ENCODE data around the gene KREMEN1.
A peak's percentile ranks its signal among the peaks of the same experiment; 100 is the strongest.
"Not testable (repeated sequence)": the region's sequence is repeated elsewhere in the genome, so short reads cannot be mapped to it uniquely, and the experiment has no call there.

KREMEN1 gene

DNA sequence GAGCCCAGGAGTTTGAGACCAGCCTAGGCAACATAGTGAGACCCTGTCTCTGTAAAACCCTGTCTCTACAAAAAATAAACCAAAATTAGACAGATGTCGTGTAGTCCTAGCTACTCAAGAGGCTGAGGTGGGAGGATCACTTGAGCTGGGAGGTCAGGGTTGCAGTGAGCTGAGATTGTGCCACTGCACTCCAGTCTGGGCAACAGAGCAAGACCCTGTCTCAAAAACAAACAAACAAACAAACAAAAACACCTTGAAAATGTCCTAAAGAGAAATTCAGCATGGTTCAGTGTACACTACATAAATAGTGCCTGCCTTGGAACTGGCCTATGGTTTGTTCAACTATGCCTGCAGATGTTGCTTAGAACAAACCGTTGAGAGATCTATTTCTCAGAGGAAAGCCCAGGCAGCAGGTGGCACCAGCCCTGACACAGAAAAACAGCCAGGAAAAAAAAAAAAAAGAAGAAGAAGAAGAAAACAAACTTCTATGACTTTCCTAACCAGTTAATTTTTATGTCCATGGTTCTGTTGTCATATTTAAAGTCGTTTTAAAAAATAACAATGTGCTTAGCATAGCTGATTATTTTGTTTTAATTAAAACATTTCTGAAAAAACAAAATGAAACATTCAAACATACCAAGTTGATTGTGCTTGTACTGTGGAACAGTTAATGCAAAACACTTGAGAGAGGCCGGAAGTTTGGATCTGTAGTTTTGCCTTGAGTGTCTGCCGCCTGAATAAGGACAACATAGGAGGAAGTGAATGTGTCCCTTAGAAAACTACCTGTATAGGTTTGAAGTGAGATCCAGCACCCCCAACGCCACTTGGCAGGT, 5.4 kb downstream of the KREMEN1 start:
- DNase-seq (ENCODE audit: low read depth, low spot score) = no peak

DNA sequence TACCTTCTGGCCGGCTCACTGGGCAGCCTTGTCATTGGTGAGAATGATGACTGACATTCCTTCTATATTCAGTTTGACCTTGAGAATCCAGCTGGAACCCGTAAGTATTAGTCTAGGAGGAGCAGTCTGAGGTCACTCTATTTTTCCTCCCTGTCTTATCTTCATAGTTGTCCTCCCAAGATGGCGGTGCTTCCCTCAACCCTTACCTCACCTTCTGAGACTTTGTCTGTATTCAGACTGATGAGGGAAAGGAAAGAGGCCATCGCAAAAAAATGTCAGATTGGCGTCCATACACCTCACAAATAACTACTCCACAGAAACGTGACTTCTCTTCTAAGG, 6.0 kb downstream of the KREMEN1 start:
- no peak for DNase-seq (ENCODE audit: low read depth, low spot score)

DNA sequence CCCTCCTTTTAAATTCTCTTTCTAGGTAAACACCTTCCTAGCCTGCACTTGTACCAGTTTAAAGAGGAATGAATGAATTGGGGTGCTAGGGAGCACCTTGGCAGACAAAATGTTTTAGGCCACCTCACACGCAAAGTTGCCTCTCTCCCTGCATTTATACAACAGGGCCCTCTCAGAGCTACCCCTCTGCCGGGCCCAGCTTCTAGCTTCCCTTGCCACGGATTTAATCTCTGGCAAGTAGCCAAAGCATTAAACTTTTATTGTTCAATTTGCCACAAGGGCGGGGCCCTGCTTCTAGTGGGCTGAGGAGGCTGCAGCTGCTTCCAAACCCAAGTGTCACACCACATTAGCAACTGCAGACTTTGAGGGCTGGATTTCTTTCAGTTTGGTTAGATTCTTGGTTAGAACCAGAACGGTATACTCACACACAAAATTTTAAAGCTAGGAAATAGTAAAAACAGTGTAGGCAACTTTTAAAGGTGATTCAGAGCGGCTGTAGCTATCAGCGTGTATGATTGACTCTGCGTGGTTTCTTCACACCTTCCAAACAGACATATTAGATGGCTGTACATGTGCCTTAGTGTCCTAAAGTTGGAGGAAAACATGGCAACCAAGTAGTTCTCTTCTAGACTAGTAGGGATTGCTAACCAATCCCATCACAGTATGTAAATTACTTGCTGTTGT, 6.5 kb downstream of the KREMEN1 start:
- no peak for DNase-seq (ENCODE audit: low read depth, low spot score)

DNA sequence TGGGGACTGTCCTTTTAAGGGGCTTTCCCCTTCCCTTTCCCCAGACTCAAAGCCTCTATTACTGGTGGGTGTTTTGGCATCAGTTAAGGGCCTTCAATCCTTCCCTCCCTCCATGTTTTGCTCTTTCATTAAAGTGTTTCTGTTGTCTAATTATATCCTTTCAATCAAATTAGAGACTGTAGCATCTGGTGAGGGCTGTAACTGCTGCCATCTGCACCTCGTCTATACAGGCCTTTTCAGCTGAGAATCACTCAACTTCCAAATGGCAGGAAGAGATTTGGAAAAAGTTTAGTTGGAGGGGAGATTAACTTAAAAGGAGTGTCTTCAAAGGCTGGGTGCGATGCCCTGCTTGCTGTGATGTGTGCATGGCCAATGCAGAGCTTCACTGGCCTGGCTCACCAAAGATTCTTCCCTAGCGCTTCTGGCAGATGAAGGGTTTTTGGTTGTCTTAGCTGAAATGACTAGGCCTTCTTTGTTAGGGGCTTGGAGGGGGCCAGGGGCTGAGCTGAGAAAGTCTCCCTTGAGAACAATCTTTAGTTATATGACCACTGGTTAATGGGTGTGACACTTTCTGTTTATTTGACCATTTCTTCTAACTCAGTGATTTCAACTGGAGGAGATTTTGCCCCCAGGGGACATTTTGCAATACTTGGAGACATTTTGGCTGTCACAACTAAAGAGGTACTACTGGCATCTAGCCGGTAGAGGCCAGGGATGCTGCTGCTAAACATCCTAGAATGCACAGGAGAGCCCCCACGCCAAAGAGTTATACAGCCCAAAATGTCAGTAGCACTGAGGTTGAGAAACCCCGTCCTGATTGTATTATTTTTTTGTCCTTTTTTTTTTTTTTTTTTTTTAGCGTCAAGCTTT, 7.5 kb downstream of the KREMEN1 start:
- DNase-seq (ENCODE audit: low read depth, low spot score) = no peak

DNA sequence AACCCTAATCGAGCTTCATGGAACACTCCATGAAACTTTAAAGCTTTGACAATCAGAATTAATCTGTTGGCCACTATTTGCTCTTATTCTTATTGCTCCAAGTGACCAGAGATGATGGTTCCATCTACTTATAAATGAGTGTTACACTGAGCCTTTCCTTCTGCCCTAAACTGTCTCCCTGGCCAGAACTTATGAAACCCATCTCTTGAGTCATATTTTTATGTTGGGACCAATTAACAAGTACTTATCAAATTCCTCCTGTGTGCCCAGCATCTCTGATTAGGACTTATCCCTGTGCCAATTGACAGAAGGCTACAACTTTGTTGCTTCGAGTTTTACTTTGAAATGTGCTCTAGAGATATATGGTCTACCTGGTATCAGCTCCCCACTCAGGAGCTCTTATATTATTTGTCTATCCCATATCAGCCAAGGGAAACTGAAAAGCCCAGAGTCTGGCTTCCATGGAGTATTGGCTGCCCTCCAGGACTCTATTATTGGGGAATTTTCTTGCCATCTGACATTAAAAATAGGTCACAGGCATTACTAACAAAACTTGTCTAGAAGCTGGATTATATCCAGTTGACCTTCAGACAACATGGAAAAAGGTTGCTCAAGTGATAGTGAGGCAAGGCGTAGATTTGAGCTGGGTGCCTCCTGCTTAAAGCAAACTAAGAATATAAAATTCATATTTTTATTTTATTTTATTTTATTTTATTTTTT, 8.8 kb downstream of the KREMEN1 start:
- DNase-seq (ENCODE audit: low read depth, low spot score) = no peak

DNA sequence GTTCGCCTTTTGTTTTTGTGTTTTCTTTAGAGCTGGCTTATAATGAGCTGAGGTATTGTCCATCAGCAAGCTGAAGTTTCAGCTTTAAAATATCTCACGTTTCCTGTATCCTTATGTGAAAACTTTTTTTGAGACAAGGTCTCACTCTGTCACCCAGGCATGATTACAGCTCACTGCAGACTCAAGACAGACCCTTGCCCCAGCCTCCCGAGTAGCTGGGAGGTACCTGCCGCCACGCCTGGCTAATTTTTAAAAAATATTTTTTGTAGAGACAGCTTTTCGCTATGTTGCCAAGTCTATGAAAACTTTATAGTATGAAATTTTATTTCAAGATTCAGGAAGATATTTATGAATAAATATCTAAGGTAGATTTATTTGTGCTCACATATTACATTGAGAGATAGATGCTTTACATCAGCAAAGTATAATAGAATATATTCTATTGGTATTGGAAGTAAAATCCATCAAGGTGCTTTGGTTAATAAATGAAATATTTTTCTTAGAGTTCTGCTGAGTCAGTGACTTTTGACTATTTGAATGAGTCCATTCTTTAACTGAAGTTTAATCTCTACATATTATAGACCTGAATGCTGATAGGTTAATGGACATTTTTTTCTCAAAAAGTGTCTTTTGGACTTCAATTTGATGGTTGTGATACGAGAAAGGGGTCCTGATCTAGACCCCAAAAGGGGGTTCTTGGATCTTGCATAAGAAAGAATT, 10.2 kb downstream of the KREMEN1 start:
- DNase-seq (ENCODE audit: low read depth, low spot score) = no peak

DNA sequence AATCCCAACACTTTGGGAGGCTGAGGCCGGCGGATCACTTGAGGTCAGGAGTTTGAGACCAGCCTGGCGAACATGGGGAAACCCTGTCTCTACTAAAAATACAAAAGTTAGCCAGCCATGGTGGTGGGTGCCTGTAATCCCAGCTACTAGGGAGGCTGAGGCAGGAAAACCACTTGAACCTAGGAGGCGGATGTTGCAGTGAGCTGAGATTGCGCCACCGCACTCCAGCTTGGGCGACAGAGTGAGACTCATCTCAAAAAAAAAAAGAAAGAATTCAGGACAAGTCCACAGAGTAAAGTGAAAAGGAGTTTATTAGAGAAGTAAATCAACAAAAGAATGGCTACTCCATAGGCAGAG, 10.7 kb downstream of the KREMEN1 start:
- DNase-seq (ENCODE audit: low read depth, low spot score) = not testable (repeated sequence)

DNA sequence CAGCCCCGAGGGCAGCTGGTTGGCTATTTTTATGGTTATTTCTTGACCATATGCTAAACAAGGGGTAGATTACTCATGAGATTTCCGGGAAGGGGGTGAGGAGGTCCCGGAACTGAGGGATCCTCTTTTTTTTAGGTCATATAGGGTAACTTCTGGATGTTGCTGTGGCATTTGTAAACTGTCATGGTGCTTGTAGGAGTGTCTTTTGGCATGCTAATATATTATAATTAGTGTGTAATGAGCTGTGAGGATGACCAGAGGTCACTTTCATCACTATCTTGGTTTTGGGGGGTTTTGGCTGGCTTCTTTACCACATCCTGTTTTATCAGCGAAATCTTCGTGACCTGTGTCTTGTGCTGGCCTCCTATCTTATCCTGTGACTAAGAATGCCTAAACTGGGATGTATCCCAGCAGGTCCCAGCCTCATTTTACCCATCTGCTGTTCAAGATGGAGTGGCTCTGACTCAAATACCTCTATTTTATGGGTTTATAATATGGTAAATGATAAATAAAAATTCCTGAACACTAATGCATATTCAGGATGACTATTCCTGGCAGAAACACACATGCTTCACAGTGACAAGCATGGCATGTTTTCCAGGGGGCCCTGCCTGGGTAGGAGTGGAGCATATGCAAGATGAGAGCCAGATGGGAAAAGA, 11.2 kb downstream of the KREMEN1 start:
- DNase-seq (ENCODE audit: low read depth, low spot score) = no peak

DNA sequence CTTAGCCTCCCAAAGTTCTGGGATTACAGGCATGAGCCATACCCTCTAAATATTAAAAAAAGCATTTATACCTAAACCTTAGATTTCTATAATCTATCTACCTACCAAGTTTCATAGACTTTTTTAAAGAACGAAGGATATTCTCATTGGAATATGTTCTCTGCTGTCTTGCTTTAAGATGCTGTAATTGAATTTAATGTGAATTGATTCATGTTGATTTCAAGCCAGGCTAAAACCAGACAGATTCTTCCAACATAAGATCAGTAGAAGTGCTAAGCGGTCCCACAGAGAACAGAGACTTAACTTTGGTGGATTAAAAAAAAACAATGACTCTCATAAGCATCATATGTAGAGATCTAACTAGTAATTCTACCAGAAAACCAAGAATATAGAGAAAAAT, 14.2 kb downstream of the KREMEN1 start:
- no peak for DNase-seq (ENCODE audit: low read depth, low spot score)

DNA sequence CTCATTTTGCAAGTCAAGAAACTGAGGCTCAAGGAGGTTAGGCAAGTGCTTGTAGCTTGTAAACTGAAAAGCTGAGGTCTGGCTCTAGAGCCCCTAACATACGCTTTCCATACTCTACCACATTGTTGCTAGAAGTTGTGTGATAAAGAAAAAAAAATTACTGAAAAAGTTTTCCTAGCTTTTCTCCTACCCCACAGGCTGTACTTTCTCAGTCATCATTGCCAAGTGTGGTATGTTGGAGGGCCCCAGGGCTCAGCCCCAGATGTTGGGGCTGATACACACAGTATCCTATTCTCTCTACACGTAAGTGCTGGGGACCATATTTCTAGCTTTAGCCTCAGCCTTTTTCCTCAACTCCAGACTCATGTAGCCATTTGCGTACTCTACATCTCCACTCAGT, 16.0 kb downstream of the KREMEN1 start:
- DNase-seq (ENCODE audit: low read depth, low spot score) = no peak

DNA sequence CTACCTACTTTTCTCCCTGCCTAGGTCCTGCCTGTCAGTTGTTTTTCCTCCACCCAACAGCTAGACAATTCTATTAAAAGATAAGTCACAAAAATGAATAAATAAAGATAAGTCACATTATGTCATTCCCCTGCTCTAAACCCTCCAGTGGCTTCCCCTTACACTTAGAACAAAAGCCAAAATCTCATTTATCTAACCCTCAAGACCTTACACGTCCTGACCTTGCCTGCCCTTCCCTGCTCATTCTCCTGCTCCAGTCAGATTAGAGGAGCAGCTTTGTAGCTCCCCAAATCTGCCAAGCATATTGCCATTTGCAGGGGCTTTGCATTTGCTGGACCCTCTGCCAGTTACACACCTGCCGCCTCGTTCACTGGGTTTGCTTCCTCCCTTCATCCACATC, 16.7 kb downstream of the KREMEN1 start:
- DNase-seq (ENCODE audit: low read depth, low spot score) = no peak

DNA sequence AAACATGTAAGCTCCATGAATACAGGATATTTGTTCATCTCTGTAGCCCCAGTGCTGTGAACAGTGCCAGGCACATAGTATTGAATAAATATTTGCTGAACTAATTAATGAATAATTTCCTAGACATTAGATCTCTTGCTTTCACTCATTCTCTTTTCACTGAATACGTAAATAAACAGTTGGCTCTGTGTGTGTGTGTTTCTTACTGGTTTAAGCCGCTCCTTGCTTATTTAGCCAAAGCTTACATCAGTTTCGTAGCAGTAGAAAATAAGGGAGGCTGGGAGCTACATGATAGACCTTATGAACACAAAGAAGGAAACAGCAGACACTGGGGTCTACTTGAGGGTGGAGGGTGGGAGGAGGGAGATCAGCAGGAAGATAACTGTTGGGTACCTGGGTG, 17.2 kb downstream of the KREMEN1 start:
- no peak for DNase-seq (ENCODE audit: low read depth, low spot score)

DNA sequence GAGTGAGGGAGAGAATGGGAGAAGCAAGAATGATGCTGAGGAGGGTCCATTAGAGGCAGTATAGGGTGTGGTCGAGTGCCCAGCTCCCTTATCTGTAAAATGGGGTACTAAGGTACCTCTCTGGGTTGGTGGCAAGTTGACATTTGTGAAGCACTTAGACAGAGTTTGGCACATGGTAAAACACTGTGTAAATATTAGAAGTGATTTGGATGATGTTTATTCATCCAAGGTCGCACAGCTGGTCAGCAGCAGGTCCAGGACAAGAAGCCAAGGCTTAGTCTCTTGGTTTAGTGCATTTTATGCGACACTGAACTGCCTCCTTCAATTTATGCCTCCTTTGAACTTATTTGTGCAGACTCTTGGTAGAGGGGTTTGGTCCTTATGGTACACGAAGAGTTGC, 19.4 kb downstream of the KREMEN1 start:
- no peak for DNase-seq (ENCODE audit: low read depth, low spot score)

DNA sequence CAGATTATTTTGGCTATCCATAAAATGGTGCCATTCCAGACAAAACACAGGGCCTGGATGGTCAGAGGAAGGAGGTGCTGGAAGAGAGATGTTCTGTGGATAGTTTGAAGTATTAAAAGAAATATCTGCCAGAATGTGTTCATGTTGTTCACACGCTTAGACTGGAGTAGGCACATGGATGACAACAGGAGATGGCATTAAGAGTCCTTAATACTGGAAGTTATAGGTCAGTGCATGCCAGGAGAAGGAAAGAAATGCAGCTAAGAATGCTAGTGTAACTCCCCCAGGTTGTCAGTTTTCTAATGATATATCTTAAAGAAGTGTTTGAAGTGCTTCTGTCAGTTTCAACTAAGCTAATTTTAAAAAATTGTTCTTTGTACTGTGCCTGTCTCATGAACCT, 20.2 kb downstream of the KREMEN1 start:
- no peak for DNase-seq (ENCODE audit: low read depth, low spot score)

DNA sequence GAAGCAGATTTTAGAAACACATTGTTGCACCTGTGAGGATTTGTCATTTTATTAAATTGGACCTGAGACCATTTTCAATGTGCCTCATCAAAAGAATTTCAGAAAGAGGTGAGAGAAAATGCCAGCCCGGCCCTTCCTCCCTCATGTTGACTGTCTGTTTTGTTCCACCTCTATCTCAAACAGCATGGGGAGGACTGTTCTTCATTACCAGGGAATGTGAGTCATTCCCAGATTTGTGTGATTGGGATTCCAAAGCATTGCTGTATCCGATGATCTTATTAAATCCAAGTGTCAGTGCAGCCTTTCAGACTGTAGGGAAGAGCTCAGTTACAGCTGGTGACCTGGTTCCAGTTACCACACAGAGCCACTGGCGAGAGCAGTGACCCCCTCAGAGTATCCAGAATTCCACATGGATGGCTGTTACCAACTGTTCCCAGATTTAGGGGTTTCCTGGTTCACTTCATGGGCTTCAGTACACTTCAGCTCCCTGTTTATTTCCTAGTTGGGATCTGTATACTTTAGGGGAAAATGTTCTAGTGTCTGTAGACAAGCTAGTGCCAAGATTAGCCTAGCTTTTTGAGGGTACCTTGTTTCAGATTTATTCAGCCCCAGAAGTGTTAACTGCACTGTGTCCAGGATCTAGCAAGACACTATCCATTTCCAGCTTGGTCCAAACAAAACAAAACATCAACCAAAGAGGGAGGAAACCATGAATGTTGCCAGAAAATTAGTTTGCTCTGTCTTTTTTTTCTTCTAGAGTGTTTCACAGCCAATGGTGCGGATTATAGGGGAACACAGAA, 20.9 kb downstream of the KREMEN1 start:
- DNase-seq (ENCODE audit: low read depth, low spot score) = no peak

DNA sequence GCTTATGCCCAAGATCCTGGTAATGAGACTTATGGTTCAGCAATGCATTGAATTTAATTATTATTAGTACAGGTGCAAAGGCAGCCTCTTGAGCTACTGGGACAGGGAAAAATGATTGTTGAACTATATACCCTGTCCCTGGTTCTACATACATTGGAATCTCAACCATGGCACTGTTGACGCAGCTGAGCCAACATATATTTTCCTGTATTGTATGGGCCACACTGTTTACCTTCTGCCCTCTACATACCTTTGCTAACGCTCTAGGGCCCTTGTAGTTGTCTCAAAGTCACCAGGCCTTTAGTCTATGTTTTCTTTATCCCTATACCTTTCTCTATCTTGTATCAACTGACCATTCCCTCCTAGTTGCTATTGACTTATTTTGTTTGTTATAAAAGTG, 22.6 kb downstream of the KREMEN1 start:
- no peak for DNase-seq (ENCODE audit: low read depth, low spot score)

DNA sequence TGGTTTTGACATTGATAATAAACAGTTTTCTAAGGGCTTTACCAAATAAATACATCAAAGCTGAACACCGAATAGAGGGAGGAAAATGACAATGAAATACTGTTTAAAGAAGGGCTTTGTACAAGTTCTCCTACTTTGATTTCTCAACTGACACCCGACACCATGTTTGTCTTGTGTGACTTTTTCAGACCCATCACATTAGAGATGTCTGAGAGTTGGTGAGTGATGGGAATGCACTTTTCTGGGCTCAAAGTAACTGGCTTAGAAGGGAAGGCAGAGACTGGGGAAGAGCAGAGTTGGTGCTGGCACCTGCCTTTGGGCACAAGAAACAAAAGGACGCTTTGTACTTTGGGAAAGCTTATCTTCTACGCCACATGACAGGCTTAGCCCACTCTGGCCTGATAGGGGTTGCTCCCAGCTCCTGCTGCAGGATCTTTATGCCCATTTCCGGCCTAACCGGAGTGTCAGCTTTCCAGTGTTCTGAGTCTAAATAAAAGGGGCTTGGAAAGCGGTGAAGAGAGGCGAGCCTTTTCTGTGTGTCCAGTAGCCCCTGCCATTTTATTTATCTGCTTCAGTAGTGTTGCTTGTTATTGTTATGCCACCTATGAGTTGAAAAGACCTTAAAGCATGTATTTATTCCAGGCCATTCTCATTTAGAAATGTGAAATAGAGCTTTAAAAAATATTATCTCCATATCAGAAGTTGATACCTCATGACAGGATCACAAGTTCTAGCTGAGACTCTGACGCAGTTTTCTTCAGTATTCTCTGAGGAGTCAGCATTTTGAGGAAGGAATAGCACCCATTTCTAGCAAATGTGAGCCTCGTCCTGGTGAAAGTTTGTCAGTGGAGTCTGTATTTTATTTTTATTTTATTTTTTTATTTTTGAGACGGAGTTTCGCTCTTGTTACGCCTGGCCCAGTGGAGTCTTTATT, 24.2 kb downstream of the KREMEN1 start:
- DNase-seq (ENCODE audit: low read depth, low spot score) = peak; percentile 10

DNA sequence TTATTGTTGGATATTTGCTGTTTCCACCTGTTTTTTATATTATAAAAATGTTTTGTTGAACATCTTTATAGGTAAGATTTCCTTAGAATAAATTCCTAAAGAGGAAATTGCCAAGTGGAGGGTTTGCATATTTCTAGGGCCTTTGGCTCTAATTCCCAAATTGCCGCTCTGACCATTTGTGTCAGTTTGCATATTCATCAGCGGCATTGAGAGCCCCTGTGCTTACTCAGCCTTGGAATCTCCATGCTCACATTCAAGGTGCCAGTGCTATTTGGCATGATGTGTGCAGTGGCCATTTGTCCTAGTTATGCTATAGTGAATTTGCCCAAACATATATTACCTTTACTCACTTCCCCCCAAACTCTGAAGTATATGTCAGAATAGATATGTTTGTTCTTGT, 25.5 kb downstream of the KREMEN1 start:
- DNase-seq (ENCODE audit: low read depth, low spot score) = no peak

DNA sequence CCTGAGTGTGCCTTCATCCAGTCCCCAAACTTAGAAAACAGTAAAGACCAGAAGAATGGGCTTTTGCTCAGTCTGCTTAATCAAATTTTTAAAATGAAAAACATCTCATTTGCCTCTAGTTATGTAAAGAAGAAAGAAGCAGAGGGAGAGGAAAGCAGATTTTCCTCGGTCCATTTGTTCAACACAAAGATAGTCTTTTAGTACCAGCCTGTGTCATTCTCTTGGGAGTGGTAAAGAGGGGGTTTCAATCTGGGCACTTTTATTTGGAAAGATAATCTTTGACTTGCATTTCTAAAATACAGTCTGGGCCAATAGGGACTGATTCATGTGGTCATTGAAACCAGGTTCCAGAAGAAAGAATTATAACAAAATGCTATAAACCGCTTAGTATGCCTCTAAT, 29.5 kb downstream of the KREMEN1 start:
- DNase-seq (ENCODE audit: low read depth, low spot score) = no peak
